ENCODE data around the gene DVL1. TPM values are rescaled to one million over a fixed set of nuclear protein-coding genes. Genes with fewer than 3 reads are reported as not detected.

Gene DVL1
- total and polyA plus RNA-seq, 2 of the 13 experiments (the other 11 are each of a cell fraction or from before 2014, with no cell fraction given), result 30.8 to 60.4 TPM

GRCh38 chr1:1333551-1334241 lies 15.5 kb downstream of the DVL1 start:
- FAIRE-seq (no peak), ATAC-seq (0 out of 3 replicates have a peak, but pooled peaks have one; percentile 0), DNase-seq (ENCODE audit: low spot score) (no peak)
- Histone ChIP-seq H3K36me3 (replicated peaks in 1 of 2; ENCODE audit: control insufficient read depth in 1 of 2, insufficient read depth in 2 of 2, low read length in 2 of 2) (peaks cover 4 to 5% of the 10 kb centered on the region in 2 experiments; a peak in 3 of 5 replicates), H3K9me3 (ENCODE audit: low read length) (no peaks in the 10 kb centered on the region), H3K4me3 (replicated peaks in 1 of 3; ENCODE audit: insufficient read depth in 1 of 3, low read depth in 2 of 3, low read length in 3 of 3) (no peak overlapping the region), H4K20me1 (ENCODE audit: insufficient read depth, low read length) (peaks cover 7% of the 10 kb centered on the region; the same call in 1 of the 2 replicates), H3K4me2 (ENCODE audit: low read depth, low read length) (no peak overlapping the region), H2AFZ (ENCODE audit: low read length) (no peak overlapping the region), H3K79me2 (ENCODE audit: insufficient read depth, low read length) (no peaks in the 10 kb centered on the region), H3K27me3 (ENCODE audit: control insufficient read depth in 1 of 2, insufficient read depth in 2 of 2, low read length in 2 of 2) (0 out of 5 replicates have a peak, but pooled peaks cover 0 to 4% of the 10 kb centered on the region in 2 experiments), H3K27ac (ENCODE audit: extremely low read length, insufficient read depth, low read length) (no peak overlapping the region), H3K4me1 (ENCODE audit: insufficient read depth, low read length) (peaks cover 24% of the 10 kb centered on the region), H3K9ac (ENCODE audit: insufficient read depth, low read depth, low read length) (no peak overlapping the region)
- in situ Hi-C loops (cut with HindIII; ENCODE audit: extremely low pct_ligation_motif_present, low pct_unique_long_range_greater_than_20kb) (no loop called here), intact Hi-C loops (cut with micrococcal nuclease; ENCODE audit: unreplicated experiment) (no loop called here)
- 91% methylated on average over 14 of the region's 36 CpGs for WGBS (ENCODE audit: low lambda C conversion rate)
- BruUV-seq (replicated peaks), result no TSS peak
- CTCF ChIA-PET (ENCODE audit: low intra/inter-chr PET ratio, low total read pairs), result no interaction called here
- POLR2A ChIA-PET, result interaction anchor here (1.0 to 3.9 kb wide), 2 partner anchors 14 to 42 kb away, joined by 3 to 12 read pairs; partner anchors contain the start of genes AURKAIP1 and DVL1
- no peak for TF ChIP-seq MAFF (IDR thresholded peaks at IDR 0.05; ENCODE audit: low read depth, low read length)
- TF ChIP-seq YY1 (IDR thresholded peaks at IDR 0.05; ENCODE audit: insufficient read depth, insufficient replicate concordance, low read depth, low read length), result no peak
- peak; percentile 94 for TF ChIP-seq AGO1 (IDR thresholded peaks at IDR 0.05; ENCODE audit: low read depth, low read length, poor library complexity, severe bottlenecking)
- no peak for TF ChIP-seq PAX8 (CRISPR knock-in tag; IDR thresholded peaks at IDR 0.05; ENCODE audit: borderline replicate concordance)
- TF ChIP-seq, protein P1, sequence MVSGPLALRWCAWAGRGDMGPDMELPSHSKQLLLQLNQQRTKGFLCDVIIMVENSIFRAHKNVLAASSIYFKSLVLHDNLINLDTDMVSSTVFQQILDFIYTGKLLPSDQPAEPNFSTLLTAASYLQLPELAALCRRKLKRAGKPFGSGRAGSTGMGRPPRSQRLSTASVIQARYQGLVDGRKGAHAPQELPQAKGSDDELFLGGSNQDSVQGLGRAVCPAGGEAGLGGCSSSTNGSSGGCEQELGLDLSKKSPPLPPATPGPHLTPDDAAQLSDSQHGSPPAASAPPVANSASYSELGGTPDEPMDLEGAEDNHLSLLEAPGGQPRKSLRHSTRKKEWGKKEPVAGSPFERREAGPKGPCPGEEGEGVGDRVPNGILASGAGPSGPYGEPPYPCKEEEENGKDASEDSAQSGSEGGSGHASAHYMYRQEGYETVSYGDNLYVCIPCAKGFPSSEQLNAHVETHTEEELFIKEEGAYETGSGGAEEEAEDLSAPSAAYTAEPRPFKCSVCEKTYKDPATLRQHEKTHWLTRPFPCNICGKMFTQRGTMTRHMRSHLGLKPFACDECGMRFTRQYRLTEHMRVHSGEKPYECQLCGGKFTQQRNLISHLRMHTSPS (CRISPR knock-in tag; IDR thresholded peaks at IDR 0.05; ENCODE audit: low read depth), result 0 out of 2 replicates have a peak, but pooled peaks have one; percentile 39
- TF ChIP-seq NFKBIZ (CRISPR knock-in tag; IDR thresholded peaks at IDR 0.05), result no peak
- TF ChIP-seq KIAA2018 (CRISPR knock-in tag; IDR thresholded peaks at IDR 0.05; ENCODE audit: borderline replicate concordance), result no peak
- TF ChIP-seq ZNF614 (CRISPR knock-in tag; IDR thresholded peaks at IDR 0.05; ENCODE audit: borderline replicate concordance), result no peak
- TF ChIP-seq HOXA3 (CRISPR knock-in tag; IDR thresholded peaks at IDR 0.05), result no peak
- TF ChIP-seq ZNF124 (CRISPR knock-in tag; IDR thresholded peaks at IDR 0.05), result no peak
- TF ChIP-seq AGO2 (optimal IDR thresholded peaks at IDR 0.05; ENCODE audit: low read depth, low read length), result peak; percentile 93

Measured in HepG2 (cell line).